ENCODE measurements around the gene SEPTIN6. TPM values are rescaled to one million over a fixed set of nuclear protein-coding genes. Genes with fewer than 3 reads are reported as not detected.
A peak's percentile ranks its signal among the peaks of the same experiment; 100 is the strongest.
"Not testable (repeated sequence)": the region's sequence is repeated elsewhere in the genome, so short reads cannot be mapped to it uniquely, and the experiment has no call there.

The SEPTIN6 gene
- total RNA-seq, 1 donor from 2014 or later, result 21.7 TPM

GRCh38 chrX:119688911-119689321 is 4.1 kb downstream of the SEPTIN6 start:
- Histone ChIP-seq H3K36me3 (no peaks in the 10 kb centered on the region), H3K4me3 (no peak overlapping the region), H3K27me3 (ENCODE audit: low read depth) (no peaks in the 10 kb centered on the region), H3K27ac (no peak overlapping the region), H3K9me3 (no peaks in the 10 kb centered on the region), H3K4me1 (peaks cover 4% of the 10 kb centered on the region)
- intact Hi-C loops (cut with DNase I), result no loop called here
- ATAC-seq, result no peak
- DNase-seq, result no peak
- TF ChIP-seq, protein P1, sequence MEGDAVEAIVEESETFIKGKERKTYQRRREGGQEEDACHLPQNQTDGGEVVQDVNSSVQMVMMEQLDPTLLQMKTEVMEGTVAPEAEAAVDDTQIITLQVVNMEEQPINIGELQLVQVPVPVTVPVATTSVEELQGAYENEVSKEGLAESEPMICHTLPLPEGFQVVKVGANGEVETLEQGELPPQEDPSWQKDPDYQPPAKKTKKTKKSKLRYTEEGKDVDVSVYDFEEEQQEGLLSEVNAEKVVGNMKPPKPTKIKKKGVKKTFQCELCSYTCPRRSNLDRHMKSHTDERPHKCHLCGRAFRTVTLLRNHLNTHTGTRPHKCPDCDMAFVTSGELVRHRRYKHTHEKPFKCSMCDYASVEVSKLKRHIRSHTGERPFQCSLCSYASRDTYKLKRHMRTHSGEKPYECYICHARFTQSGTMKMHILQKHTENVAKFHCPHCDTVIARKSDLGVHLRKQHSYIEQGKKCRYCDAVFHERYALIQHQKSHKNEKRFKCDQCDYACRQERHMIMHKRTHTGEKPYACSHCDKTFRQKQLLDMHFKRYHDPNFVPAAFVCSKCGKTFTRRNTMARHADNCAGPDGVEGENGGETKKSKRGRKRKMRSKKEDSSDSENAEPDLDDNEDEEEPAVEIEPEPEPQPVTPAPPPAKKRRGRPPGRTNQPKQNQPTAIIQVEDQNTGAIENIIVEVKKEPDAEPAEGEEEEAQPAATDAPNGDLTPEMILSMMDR (IDR thresholded peaks at IDR 0.05), result no peak

DNA sequence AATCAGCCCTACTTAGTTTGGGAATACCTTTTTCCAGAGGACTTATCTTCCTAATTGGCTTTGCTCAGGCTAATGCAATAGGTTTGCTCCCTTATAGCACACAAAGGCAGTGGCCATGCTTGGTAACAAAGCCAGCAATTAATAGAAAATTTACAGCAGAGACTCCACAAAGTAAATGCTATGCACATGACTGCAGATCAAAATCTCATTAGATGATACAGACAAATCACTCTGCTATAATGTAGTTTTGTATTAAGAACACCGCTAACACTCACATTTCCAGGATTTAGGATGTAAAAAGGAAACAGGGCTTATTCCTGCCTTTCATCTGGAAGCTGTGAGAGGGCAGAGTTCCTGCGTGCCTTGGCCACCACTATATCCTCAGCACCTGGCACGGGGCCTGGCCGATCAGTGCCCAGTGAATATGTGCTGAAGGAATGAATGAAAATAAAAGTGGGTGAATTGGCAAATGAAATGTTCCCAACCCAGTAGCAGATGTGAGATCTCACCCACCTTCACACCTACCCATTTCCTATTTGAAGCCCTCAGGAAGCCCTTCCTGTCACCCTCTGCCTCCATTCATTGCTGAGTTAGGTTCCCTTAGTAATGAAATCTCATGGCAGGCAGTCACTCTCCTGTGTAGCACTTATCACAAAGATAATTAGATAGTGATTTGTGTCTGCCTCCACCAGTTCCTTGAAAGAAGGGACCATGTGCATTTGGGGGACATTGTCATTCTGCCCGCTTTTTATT is 5.1 kb downstream of the SEPTIN6 start:
- Histone ChIP-seq H3K4me3 (no peak overlapping the region), H3K4me1 (peaks cover 4% of the 10 kb centered on the region), H3K36me3 (no peaks in the 10 kb centered on the region), H3K27ac (no peak overlapping the region), H3K9me3 (no peaks in the 10 kb centered on the region), H3K27me3 (ENCODE audit: low read depth) (no peaks in the 10 kb centered on the region)
- DNase-seq (no peak), ATAC-seq (no peak)
- intact Hi-C loops (cut with DNase I), result no loop called here
- TF ChIP-seq, protein P1 (IDR thresholded peaks at IDR 0.05), result no peak

GRCh38 chrX:119686087-119686691 is 6.8 kb downstream of the SEPTIN6 start:
- Histone ChIP-seq H3K9me3 (no peaks in the 10 kb centered on the region), H3K4me1 (peaks cover 4% of the 10 kb centered on the region), H3K36me3 (no peaks in the 10 kb centered on the region), H3K27ac (peak overlapping the region; percentile 78), H3K27me3 (ENCODE audit: low read depth) (no peaks in the 10 kb centered on the region), H3K4me3 (no peak overlapping the region)
- DNase-seq (no peak), ATAC-seq (no peak)
- TF ChIP-seq, protein P1 (IDR thresholded peaks at IDR 0.05), result no peak
- intact Hi-C loops (cut with DNase I), result no loop called here

- peak overlapping the region; percentile 78 for H3K27ac ChIP-seq
- H3K36me3 ChIP-seq, result no peaks in the 10 kb centered on the region
- no peaks in the 10 kb centered on the region for H3K27me3 ChIP-seq (ENCODE audit: low read depth)
- peaks cover 4% of the 10 kb centered on the region for H3K4me1 ChIP-seq
- H3K9me3 ChIP-seq, result no peaks in the 10 kb centered on the region
- DNase-seq (no peak), ATAC-seq (peak; percentile 78 to 80)
- H3K4me3 ChIP-seq, result peak overlapping the region; percentile 14
- TF ChIP-seq, protein P1 (IDR thresholded peaks at IDR 0.05), result no peak
- intact Hi-C loops (cut with DNase I), result no loop called here
Observed at GRCh38 chrX:119685225-119686066, 7.5 kb downstream of the SEPTIN6 start.

DNA sequence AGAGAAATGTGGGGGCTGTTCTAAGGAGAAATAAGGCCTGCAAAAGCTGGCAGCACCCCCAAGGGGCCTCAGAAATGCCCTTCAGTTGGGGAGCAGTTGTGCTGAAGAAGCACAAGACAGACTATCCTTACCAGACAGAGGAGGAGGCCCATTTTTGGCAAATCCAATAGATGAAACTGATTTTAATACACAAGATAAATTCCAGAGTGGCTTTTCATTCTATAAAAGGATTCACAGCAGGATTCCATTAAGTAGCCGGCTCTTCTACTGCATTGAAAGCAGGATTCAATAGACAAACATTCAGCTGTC is 8.1 kb downstream of the SEPTIN6 start:
- TF ChIP-seq, protein P1 (IDR thresholded peaks at IDR 0.05), result no peak
- H3K4me1 ChIP-seq, result peaks cover 4% of the 10 kb centered on the region
- no peak for DNase-seq
- no peaks in the 10 kb centered on the region for H3K27me3 ChIP-seq (ENCODE audit: low read depth)
- H3K36me3 ChIP-seq, result no peaks in the 10 kb centered on the region
- H3K4me3 ChIP-seq, result peak overlapping the region; percentile 14
- intact Hi-C loops (cut with DNase I), result no loop called here
- ATAC-seq, result no peak
- no peaks in the 10 kb centered on the region for H3K9me3 ChIP-seq
- H3K27ac ChIP-seq, result peak overlapping the region; percentile 78

GRCh38 chrX:119684312-119684711 is 8.7 kb downstream of the SEPTIN6 start:
- ATAC-seq; H3K9me3 ChIP-seq; H3K27ac ChIP-seq; intact Hi-C loops (cut with DNase I); H3K4me3 ChIP-seq; DNase-seq; H3K27me3 ChIP-seq (ENCODE audit: low read depth); H3K36me3 ChIP-seq; H3K4me1 ChIP-seq: not testable (repeated sequence)
